GM19035 (cell line): ENCODE results near the gene PGS1.

ENCODE experiments used
- ATAC-seq: cut with Tn5 transposase; IDR thresholded peaks from one replicate; pipeline ENCODE4 v1.9.1; 2021; ENCODE audit not compliant: unreplicated experiment

Gene PGS1

GRCh38 chr17:78362671-78363070 is 15.8 kb upstream of the PGS1 start:
- no peak for ATAC-seq

DNA sequence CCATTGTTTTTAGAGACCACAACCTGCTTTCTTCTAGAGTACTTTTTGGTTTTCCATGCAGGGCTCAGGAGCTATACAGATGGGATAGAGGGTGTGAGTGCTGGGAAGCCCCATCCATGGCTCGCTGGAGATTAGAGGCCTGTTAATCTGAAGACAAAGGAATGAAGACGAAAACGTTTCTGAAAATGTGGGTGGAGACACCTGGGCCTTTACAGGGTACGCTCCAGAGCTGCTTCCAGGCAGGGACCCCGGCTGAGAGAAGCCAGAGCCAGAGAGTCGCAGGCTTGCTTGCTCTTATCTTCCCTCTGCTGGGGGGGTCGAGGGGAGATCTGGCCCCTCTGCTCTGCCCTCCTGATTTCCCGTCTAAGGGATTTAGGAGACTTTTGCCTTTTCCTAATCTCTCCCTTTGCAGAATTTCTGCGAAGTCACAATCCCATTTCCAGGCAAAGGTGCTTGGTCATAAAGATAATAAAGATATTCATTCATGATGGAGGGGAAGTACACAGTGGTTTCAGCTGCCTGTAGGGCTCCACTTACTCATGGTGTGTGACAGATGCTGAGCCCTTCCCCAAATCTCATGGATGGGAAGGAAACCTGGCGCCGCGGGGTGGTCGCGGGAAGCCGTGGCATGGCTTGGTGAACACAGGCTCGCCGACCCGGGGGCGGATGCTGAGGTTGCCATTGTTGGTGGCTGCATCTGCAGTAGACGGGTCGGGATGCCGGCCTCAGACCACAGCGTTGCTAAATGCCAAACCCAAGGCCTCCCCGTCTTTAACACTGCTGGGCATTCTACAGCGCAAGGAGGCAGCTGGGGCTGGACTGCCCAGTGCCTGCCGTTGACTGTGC is 13.8 kb upstream of the PGS1 start:
- no peak for ATAC-seq

DNA sequence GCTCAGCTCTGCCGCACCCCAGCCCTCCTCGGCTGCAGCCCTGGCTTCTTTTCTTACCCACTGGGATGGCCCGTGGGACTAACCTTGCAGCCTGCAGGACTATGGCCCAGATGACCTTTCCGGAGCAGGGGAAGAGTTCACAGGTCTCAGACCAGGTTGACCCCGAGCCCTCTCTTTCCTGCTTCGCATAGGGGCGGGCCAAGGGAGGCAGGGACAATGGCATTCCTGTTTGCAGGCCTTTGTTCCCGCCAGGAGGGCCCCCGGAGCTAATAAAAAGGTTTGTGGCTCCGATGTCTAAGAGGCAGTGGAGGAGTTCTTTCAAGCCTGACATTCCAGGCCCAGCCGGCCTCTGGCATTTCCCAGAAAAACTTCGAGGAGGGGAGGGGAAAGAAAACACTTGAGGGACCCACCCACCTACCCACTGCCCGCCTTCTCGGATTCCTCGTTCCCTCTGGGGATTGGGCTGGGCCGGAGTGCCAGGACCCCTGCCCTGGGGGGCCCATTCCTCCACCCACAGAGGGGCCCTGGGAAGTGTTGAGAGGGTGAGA is 12.8 kb upstream of the PGS1 start:
- no peak for ATAC-seq

GRCh38 chr17:78366109-78366848 is 12.2 kb upstream of the PGS1 start:
- no peak for ATAC-seq

DNA sequence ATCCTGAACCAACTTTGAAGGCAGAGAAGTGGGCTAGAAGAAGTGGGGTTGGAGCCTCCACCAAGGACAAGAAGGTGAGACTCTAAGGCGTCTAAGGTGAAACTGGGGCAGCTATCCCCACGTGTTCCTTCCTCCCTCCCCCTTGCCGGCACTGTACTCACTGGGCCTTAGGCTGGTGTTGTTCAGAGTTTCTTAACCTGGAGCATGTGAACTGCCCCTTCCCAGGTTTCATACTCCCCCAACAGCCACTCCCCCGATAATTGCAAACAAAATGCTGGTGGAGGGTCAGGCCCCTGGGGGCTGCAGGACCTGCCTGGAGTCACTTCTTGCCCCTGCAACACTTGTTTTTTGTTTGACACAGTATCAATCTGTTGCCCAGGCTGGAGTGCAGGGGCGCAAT is 11.3 kb upstream of the PGS1 start:
- ATAC-seq, result no peak

DNA sequence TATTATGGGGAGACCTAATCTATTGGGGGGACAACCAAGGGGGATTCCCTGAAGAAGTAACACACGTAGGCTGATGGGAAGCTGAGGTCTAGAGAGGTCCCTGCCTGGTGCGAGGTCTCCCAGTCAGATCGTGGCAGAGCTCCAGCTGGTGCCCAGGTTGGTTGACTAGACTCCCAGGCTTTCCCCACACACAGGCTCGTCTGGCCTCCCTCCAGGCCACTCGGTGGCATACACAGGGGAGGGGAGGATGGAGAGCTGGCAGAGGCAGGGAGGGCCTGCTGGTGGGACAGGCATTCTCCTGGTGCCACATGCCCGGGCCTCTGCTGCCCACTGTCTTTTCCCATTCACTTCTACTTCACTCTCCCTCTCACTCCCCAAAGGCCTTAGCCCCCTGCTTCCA is 10.1 kb upstream of the PGS1 start:
- ATAC-seq, result no peak

DNA sequence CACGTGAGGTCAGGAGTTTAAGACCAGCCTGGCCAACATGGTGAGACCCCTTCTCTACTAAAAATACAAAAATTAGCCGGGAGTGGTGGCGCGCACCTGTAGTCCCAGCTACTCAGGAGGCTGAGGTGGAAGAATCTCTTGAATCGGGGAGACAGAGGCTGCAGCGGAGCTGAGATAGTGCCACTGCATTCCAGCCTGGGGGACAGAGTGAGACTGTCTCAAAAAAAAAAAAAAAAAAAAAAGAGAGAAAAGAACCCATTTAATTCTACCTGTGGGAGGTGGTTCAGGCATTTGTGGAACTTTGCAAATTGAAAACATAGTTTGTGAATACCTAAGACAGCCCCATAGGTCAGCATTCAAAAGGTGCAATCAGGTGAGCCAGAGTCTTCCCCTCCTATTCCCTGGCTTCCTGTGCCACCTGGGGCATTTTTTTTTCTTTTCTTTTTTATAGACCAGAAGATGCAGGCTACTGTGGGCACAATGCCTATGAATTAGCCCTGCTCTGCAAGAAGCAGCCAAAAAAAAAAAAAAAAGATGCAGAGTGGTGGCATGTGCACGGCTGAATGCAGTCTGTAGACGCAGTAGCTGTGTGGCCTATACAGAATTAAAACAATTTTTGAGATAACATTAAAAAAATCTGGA is 9.5 kb upstream of the PGS1 start:
- ATAC-seq, result no peak

- ATAC-seq, result no peak
Observed at GRCh38 chr17:78369791-78370381, 8.6 kb upstream of the PGS1 start.

DNA sequence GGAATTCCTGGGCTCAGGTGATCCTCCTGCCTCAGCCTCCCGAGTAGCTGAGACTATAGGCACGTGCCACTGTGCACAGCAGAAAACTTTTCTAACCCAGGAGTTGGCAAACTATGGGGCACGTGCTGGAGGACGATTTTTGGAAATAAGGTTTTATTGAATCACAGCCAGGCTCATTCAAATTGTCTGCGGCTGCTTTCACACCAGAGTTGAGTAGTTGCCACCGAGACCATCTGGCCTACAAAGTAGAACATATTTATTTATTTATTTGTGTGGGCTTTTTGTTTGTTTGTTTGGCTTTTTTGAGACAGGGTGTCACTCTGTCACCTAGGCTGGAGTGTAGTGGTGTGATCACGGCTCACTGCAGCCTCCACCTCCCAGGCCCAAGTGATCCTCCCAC is 7.4 kb upstream of the PGS1 start:
- ATAC-seq, result no peak

DNA sequence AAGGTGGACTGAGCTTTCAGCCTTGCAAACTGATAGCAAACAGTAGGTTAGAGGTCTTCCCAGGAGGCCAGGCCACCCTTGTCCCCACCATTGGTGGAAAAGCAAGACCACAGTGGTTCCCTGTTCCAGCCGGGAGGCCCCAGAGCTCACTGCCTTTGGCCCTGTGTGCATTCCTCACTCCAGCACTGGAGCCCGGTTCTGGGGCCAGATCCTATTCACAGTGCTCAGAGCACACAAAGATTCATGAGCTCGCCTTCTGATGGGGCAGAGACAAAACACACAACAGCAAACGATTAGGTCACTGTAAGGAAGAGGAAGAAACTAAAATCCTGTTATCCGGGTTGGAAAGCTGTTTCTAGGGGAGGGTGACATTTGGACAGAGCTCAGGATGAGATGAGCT is 5.6 kb upstream of the PGS1 start:
- no peak for ATAC-seq

DNA sequence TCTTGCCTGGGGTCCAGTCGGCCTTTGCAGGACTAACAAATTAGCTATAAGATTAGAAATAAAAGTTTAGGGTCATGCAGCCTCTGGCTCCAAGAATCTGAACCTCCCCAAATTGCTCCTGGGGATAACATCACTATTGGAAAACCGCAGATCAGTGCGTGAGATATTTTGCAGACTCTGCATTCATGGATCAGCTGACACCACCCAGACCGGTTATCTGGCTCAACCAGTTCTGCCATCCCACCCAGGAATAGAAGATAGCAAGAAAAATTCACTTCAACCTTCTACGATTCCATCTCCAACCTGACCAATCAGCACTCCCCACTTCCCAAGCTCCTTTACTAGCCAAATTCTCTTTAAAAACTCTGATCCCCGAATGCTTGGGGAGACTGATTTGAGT is 4.3 kb upstream of the PGS1 start:
- no peak for ATAC-seq

DNA sequence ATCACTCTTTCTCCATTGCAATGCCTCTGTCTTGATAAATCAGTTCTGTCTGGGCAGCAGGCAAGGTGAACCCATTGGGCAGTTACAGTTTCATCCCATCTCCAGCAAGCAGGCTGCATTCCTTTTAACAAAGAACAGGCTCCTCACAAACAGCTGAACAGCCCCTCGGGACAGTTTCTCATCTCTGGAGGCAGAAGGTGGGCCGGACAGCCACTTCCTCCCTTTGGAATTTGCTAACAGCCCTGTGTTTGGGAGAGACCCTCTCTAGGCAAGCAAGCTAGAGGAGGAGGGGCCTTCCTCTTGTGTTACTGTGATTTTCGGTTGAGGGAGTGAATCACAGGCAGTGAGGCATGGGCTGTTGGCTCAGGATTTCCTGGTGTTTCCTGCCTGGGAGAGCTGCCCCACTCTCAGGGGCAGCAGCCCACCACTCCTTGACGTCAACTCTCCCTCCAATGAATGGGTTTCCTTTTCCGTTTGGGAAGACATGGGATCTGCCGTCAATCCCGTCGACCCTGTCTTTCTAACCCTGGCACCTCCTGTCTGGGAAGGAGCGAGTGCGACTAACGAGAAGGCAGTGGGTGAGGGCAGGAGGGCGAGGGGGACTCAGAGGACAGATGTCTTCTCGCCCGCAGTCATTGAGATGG is 3.7 kb upstream of the PGS1 start:
- ATAC-seq, result no peak

- no peak for ATAC-seq
Observed at GRCh38 chr17:78375401-78376151, 2.9 kb upstream of the PGS1 start.

DNA sequence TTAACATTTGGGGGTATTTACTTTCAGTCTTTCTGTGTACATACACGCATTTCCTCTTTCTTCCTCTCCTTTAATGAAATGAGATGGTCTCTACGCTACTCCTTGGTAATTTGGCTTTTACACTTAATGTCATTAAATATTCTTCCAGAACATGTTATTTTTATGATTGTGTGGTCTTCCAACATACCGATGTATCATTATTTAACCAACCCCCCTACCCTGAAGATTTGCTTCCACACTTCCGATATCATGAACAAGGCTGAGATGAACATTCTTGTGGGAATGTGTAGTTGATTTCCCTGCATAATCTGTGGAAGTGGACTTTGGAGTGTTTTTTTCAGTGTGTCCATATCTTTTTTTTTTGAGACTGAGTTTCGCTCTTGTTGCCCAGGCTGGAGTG is 2.3 kb upstream of the PGS1 start:
- ATAC-seq, result no peak

- no peak for ATAC-seq
Observed at GRCh38 chr17:78377858-78378224, 608 bp upstream of the PGS1 start.

GRCh38 chr17:78379131-78379491 is 662 bp downstream of the PGS1 start:
- ATAC-seq, result no peak

- no peak for ATAC-seq
Observed at GRCh38 chr17:78380370-78380769, 1.9 kb downstream of the PGS1 start.

GRCh38 chr17:78381601-78382232 is 3.3 kb downstream of the PGS1 start:
- no peak for ATAC-seq

- ATAC-seq, result no peak
Observed at GRCh38 chr17:78383725-78384471, 5.4 kb downstream of the PGS1 start.
